GM18499 (cell line): Measurements from ENCODE around the gene DHRS3.
"Not testable (repeated sequence)": the region's sequence is repeated elsewhere in the genome, so short reads cannot be mapped to it uniquely, and the experiment has no call there.

ENCODE experiments used
- ATAC-seq: cut with Tn5 transposase; IDR thresholded peaks from one replicate; pipeline ENCODE4 v1.9.1; 2021; ENCODE audit warnings: moderate number of reproducible peaks; ENCODE audit not compliant: insufficient read depth, unreplicated experiment

DHRS3 gene

DNA sequence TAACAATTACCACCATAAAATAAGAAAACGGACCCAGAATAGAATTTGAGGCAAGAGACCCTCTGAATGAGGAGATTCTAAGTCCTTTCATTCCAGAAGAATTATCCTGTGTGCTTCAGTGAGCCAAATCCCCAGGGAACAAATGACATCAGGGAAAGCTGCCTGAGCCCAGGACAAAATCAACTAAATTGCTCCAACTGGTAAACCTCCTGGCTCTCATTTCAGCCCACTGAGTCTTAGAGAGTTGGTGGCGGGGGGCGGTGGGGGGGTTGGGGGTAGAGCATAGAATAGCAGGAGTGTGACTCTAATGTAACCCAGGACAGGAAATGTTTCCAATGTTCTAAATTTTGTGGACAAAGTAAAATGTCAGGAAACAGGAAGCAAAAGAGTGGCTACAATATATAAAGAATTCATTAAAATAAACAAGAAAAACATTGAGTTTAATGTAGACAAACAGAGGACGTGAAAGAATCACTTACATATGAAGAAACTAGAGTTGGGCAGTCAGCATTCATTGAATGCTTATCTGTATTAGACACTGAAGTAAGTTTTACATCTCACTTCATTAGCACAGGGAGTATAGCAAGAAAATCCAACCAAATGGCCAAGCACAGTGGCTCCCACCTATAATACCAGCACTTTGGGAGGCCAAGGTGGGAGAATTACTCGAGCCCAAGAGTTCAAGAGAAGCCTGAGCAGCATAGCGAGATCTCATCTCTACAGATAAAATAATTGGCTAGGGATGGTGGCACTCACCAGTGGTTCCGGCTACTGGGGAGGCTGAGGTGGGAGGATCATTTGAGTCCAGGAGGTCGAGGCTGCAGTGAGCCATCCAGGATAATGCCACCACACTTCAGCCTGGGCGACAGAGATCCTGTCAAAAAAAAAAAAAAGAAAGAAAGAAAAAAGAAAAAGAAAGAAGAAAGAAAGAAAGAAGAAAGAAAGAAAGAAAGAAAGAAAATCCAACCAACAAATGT, 75.1 kb downstream of the DHRS3 start:
- ATAC-seq: no peak

GRCh38 chr1:12542138-12542465, 75.9 kb downstream of the DHRS3 start:
- no peak for ATAC-seq

GRCh38 chr1:12541274-12542137, 76.5 kb downstream of the DHRS3 start:
- ATAC-seq: no peak

DNA sequence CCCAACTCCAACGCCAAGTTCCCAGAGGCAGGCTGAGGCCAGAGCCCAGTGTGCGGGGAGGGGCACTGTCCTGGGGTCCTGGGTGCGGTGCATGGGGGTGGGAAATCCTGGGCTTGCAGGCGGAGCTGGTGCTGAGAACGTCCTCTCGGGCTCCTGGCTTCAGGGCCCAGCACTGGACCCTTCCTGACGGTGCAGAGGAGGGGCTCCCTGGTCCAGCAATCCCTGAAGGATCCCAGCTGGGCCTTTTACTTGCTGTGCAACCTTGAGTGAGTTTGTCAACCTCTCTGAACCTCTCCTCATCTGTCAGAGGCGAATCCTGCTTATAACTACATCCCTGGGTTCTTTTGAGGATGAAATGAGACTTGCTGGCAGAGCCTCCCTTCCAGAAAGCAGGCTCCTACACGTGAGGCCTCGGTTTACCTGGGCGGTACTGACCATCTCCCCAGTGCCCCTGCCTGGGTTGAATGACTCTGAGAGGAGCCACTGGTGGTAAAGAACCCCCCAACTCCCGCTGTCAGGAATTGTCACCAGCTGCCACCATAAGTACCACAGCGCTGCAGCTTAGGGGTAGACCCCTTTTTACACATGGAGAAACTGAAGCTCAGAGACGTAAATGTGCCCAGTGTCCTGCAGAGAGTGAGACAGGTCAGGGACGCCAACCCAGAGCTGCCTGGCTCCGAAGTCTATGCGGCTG, 77.3 kb downstream of the DHRS3 start:
- ATAC-seq: no peak

GRCh38 chr1:12539705-12540579, 78.1 kb downstream of the DHRS3 start:
- no peak for ATAC-seq

DNA sequence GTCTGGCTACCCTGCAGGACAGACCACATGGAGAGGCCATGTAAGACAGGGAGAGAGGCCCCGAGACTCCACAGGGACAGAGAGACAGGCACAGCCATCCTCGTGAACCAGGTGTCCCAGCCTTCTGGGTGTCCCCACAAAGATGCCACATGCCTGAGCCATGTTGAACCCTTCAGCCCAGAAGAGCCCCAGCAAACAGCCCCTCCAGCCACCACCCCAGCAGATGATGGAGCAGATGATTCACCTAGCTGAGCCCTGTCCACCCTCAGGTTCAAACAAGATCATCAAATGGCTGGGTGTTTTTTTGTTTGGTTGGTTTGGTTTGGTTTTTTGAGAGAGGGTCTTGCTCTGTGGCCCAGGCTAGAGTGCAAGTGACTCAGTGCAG, 78.7 kb downstream of the DHRS3 start:
- ATAC-seq: no peak

DNA sequence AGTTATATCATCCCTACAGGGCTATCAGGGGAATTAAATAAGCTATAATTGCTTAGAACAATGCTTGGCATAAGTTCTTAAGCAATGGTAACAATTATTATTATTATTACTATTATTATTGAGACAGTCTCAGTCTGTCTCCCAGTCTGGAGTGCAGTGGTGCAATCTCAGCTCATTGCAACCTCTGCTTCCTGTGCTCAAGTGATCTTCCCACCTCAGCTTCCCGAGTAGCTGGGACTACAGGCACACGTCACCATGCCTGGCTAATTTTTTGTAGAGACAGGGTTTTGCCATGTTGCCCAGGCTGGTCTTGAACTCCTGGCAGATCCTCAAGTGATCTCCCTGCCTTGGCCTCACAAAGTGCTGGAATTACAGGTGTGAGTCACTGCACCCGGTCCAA, 79.5 kb downstream of the DHRS3 start:
- ATAC-seq: not testable (repeated sequence)

- no peak for ATAC-seq
These were observed 80.0 kb downstream of the DHRS3 start for GRCh38 chr1:12537906-12538461.

GRCh38 chr1:12537294-12537693, 80.7 kb downstream of the DHRS3 start:
- ATAC-seq: no peak

DNA sequence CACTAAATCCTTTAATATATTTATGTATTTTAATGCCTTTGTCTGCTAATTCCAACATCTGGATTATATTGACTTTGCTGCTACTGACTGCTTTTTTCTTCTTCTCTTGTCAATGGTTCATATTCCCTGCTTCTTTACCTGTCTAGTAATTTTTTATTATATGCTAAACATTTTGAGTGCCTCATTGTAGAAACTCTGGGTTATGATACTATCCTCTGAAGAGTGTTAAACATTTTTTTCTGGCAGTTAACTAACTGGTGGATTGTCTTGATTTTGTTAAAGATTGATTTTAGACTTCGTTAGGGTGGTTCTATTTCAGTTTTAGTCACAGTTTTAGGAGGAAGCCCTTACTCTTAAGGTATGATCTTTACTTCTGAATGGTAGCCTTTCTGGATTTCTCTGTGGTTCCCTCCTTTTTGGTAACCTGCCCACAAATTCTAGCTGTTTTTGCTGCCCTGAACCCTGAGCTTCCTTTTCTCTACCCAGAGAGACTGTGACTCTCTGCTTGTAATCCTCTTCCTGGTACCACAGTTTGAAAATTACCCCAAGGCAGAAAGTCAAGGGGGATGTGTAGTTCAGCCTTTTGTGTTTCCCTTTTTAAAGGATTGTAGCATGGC, 81.9 kb downstream of the DHRS3 start:
- no peak for ATAC-seq

- ATAC-seq: no peak
These were observed 85.3 kb downstream of the DHRS3 start for GRCh38 chr1:12532405-12533315.

DNA sequence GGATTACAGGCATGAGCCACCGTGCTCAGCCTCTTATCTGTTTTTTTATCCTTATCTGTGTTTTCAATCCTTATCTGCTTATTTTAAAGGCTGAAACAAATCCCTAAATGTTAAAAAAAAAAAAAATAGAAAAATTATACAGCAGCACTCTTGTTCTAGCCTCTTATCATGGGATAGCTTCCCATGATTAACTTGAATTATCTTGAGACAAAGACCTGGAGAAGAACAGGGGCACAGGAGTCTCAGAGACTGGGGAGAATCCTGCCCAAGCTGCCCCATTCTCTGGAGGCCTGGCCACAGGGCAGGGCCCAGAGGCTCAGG, 86.9 kb downstream of the DHRS3 start:
- no peak for ATAC-seq

DNA sequence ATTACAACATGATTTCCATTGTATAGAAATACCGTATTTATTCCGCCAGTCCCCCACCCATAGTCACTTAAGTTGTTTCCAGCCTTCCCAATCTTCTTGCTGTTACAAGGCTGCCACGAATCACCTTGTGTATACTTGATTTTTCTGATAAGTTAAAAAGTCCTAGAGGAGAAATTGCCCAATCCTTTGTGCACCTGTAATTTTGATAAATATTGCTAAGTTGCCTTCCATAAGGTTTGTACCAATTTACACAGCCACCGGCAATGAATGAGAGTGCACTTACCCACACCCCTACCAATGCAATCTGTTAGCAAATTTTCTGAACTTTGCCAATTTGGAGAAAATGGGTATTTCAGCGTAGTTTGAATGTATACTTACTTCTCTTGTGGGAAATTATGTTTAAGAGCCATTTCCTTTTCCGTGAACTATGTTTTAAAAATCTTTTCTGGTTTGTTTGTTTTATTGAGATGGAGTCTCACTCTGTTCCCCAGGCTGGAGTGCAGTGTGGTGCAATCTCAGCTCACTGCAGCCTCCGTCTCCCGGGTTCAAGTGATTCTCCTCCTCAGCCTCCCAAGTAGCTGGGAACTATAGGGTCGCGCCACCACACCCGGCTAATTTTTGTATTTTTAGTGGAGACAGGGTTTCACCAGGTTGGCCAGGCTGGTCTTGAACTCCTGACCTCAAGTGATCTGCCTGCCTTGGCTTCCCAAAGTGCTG, 87.4 kb downstream of the DHRS3 start:
- ATAC-seq: no peak

GRCh38 chr1:12529640-12530174, 88.3 kb downstream of the DHRS3 start:
- ATAC-seq: no peak

DNA sequence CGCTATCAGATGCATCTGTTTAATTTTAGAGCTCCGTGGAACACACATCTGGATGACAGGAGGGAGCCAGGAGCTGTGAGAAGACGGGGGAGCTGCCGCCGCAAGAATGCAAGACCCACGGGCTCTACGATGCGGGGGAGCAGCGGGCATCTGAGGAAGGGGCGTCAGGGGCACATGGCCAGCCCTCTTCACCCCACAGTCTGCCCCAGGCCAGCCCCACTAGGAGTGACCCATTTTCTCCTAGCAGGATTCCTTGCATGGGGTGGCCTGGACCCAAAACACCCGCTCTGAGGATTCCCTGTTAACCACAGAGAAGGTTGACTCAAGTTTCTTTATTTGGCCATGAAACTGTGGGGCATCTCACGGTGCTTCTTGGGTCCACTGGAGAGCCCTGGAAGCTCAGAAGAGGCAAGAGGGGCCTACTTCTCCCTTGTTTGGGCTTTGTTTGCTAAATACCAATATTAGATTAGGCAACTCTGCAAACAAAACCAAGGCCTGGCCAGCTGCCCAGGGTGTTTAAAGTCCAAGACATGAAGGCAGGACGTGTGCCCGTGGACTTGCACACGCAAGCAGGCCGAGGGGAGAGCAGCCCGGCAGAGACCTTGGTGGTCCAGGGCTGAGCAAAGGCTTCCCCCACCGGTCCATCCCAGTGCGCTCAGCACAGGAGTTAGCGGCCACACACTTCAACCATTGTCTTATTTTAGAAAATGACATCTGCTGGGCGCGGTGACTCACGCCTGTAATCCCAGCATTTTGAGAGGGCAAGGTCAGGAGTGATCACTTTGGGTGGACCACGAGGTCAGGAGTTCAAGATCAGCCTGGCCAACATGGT, 89.8 kb downstream of the DHRS3 start:
- no peak for ATAC-seq

- ATAC-seq: no peak
These were observed 90.4 kb downstream of the DHRS3 start for GRCh38 chr1:12527564-12527963.
